SK-N-SH (cell line): ENCODE data around the gene GRIK3. TPM values are rescaled to one million over a fixed set of nuclear protein-coding genes. Genes with fewer than 3 reads are reported as not detected.

ENCODE experiments used
- CTCF ChIA-PET: fragments of 300-600, 350-600 bp; formaldehyde crosslinking; extraction: SDS; loops from one replicate; lab custom pipeline; 2021; lab: Yijun Ruan, JAX
- POLR2A ChIA-PET: fragments of 350-600 bp; sonication (Branson Sonifier 250); formaldehyde crosslinking; extraction: SDS; loops from one replicate; lab custom pipeline; 2020; ENCODE audit warnings: antibody characterized with exemption, inconsistent platforms; lab: Yijun Ruan, JAX
- DNase-seq: peaks from one replicate; pipeline ENCODE4 v3.0.0; 2012
- H2AFZ ChIP-seq: fragments of 200-600 bp; sonication (generic); 2 replicates; pipeline ENCODE4 v1.8.1; 2016; ENCODE audit warnings: antibody characterized with exemption, mild to moderate bottlenecking, low read depth
- H3F3A ChIP-seq: fragments of 200-600 bp; sonication (generic); replicated peaks from 2 replicates; pipeline ENCODE3; 2016; ENCODE audit warnings: antibody characterized with exemption, mild to moderate bottlenecking; ENCODE audit not compliant: insufficient read depth
- H3K27ac ChIP-seq, 2 experiments: fragments of 200-500 bp in 1 of 2; fragments of 200-600 bp in 1 of 2; sonication (Bioruptor generic) in 1 of 2; sonication (generic), shearing (Covaris generic) in 1 of 2; 2 replicates each; pipeline versions ENCODE4 v1.5.1 to v1.6.1; 2014 to 2016; ENCODE audit warnings: low read depth in 2 of 2, inconsistent platforms in 1 of 2, low read length in 1 of 2, mild to moderate bottlenecking in 1 of 2, mixed read lengths in 1 of 2
- H3K27me3 ChIP-seq: fragments of 200-600 bp; sonication (generic), shearing (Covaris generic); 2 replicates; pipeline ENCODE4 v1.6.1; 2016; ENCODE audit warnings: mixed run types; ENCODE audit not compliant: insufficient read depth
- H3K36me3 ChIP-seq, 2 experiments: fragments of 200-500 bp in 1 of 2; fragments of 200-600 bp in 1 of 2; sonication (Bioruptor generic) in 1 of 2; sonication (generic) in 1 of 2; replicated peaks in 1 of 2; 2 replicates each; pipeline versions ENCODE3 to v1.5.1; 2014 to 2016; ENCODE audit warnings: low read length in 1 of 2, mild to moderate bottlenecking in 1 of 2; ENCODE audit not compliant: insufficient read depth in 2 of 2, control insufficient read depth in 1 of 2
- H3K4me1 ChIP-seq, 2 experiments: fragments of 200-500 bp in 1 of 2; fragments of 200-600 bp in 1 of 2; sonication (Bioruptor generic) in 1 of 2; sonication (generic), shearing (Covaris generic) in 1 of 2; 2 replicates each; pipeline versions ENCODE4 v1.5.1 to v1.6.1; 2014 to 2016; ENCODE audit warnings: low read depth in 1 of 2, low read length in 1 of 2, mixed run types in 1 of 2; ENCODE audit not compliant: insufficient read depth in 2 of 2, control insufficient read depth in 1 of 2
- H3K4me2 ChIP-seq: fragments of 200-600 bp; sonication (generic), shearing (Covaris generic); 2 replicates; pipeline ENCODE4 v1.6.1; 2017; ENCODE audit warnings: mixed run types
- H3K4me3 ChIP-seq, 2 experiments: fragments of 200-500 bp in 1 of 2; fragments of 200-600 bp in 1 of 2; sonication (Bioruptor generic) in 1 of 2; sonication (generic), shearing (Covaris generic) in 1 of 2; 2 replicates each; pipeline versions ENCODE4 v1.5.1 to v1.8.1; 2014 to 2016; ENCODE audit warnings: low read depth in 2 of 2, inconsistent platforms in 1 of 2, low read length in 1 of 2, mild to moderate bottlenecking in 1 of 2, mixed read lengths in 1 of 2, moderate library complexity in 1 of 2
- H3K79me2 ChIP-seq: fragments of 200-600 bp; sonication (generic); 2 replicates; pipeline ENCODE4 v1.8.1; 2017; ENCODE audit warnings: mild to moderate bottlenecking; ENCODE audit not compliant: insufficient read depth
- H3K9ac ChIP-seq: fragments of 200-600 bp; sonication (generic); 2 replicates; pipeline ENCODE4 v1.6.1; 2017; ENCODE audit warnings: mixed run types
- H3K9me2 ChIP-seq: fragments of 200-600 bp; sonication (generic); 2 replicates; pipeline ENCODE4 v1.6.1; 2017; ENCODE audit warnings: mixed run types
- H3K9me3 ChIP-seq: fragments of 200-600 bp; sonication (generic); 2 replicates; pipeline ENCODE4 v1.6.1; 2017; ENCODE audit warnings: mixed run types, mild to moderate bottlenecking, moderate library complexity
- H4K20me1 ChIP-seq: fragments of 200-600 bp; sonication (generic); 2 replicates; pipeline ENCODE4 v1.6.1; 2017; ENCODE audit warnings: mild to moderate bottlenecking, mixed run types; ENCODE audit not compliant: insufficient read depth
- CTCF ChIP-seq: fragments of 200-600 bp; sonication (generic); IDR thresholded peaks from 2 replicates; pipeline ENCODE4 v1.6.1; 2017; ENCODE audit warnings: antibody characterized with exemption, mild to moderate bottlenecking, moderate library complexity
- EP300 ChIP-seq, 2 experiments: IDR thresholded peaks; 2 replicates each; pipeline versions ENCODE4 v1.4.0 to v1.6.1; 2012; ENCODE audit warnings: borderline replicate concordance in 1 of 2, low read depth in 1 of 2, low read length in 1 of 2
- EZH2phosphoT487 ChIP-seq: fragments of 200-600 bp; sonication (generic); IDR thresholded peaks from 2 replicates; pipeline ENCODE4 v1.6.1; 2017; ENCODE audit warnings: low read depth, mixed run types, mild to moderate bottlenecking, antibody characterized with exemption, moderate library complexity, borderline replicate concordance
- FOSL2 ChIP-seq: IDR thresholded peaks from 2 replicates; pipeline ENCODE4 v1.4.0; 2012; ENCODE audit warnings: low read depth, mild to moderate bottlenecking, moderate library complexity, borderline replicate concordance
- IRF3 ChIP-seq: fragments of 150-350 bp; IDR thresholded peaks from 2 replicates; pipeline ENCODE4 v1.6.1; 2016; ENCODE audit warnings: mild to moderate bottlenecking, low read depth, low read length
- JUND ChIP-seq: IDR thresholded peaks from 2 replicates; pipeline ENCODE4 v1.4.0; 2012
- MAX ChIP-seq: IDR thresholded peaks from 2 replicates; pipeline ENCODE4 v1.4.0; 2012; ENCODE audit warnings: low read depth
- MXI1 ChIP-seq: IDR thresholded peaks from 2 replicates; pipeline ENCODE4 v1.6.1; 2012; ENCODE audit warnings: mild to moderate bottlenecking, low read depth, low read length, improper control_type of control experiment
- NRF1 ChIP-seq: IDR thresholded peaks from 2 replicates; pipeline ENCODE4 v1.6.1; 2012; ENCODE audit warnings: low read depth, mild to moderate bottlenecking, low read length
- RAD21 ChIP-seq: IDR thresholded peaks from 2 replicates; pipeline ENCODE4 v1.6.1; 2012; ENCODE audit warnings: mild to moderate bottlenecking, low read length
- RXRA ChIP-seq: IDR thresholded peaks from 2 replicates; pipeline ENCODE4 v1.4.0; 2012; ENCODE audit warnings: low read depth, mild to moderate bottlenecking, borderline replicate concordance
- SIN3A ChIP-seq: IDR thresholded peaks from 2 replicates; pipeline ENCODE4 v1.6.1; 2012; ENCODE audit warnings: low read depth, mild to moderate bottlenecking, low read length, moderate library complexity, borderline replicate concordance
- SMC3 ChIP-seq: IDR thresholded peaks from 2 replicates; pipeline ENCODE4 v1.6.1; 2012; ENCODE audit warnings: low read depth, low read length, improper control_type of control experiment
- TEAD4 ChIP-seq: IDR thresholded peaks from 2 replicates; pipeline ENCODE4 v1.4.0; 2012; ENCODE audit warnings: mild to moderate bottlenecking, borderline replicate concordance; ENCODE audit not compliant: insufficient read depth
- USF2 ChIP-seq: fragments of 150-350 bp; IDR thresholded peaks from 2 replicates; pipeline ENCODE4 v1.6.1; 2017; ENCODE audit warnings: antibody characterized with exemption, low read length, low read depth, borderline replicate concordance
- WGBS: methylation state at CpG from one replicate; pipeline ENCODE4 v1.1.6; 2017; ENCODE audit warnings: low lambda C conversion rate; 5-methylcytosine and 5-hydroxymethylcytosine counted together
- polyA plus RNA-seq, 3 experiments: library from polyadenylated mRNA; depleted of rRNA; stranded (reverse); fragments of >200 nt; gene quantifications; 2 replicates each; pipeline ENCODE4 v1.2.3, GENCODE V29; 2012

GRIK3 gene
- polyA plus RNA-seq, 1 of the 3 experiments (the other 2 are of a cell fraction): not detected

GRCh38 chr1:36944883-36945282 lies 89.4 kb downstream of the GRIK3 start:
- H2AFZ ChIP-seq: no peak overlapping the region
- CTCF ChIA-PET: no interaction called here
- no peaks in the 10 kb centered on the region for H3K36me3 ChIP-seq
- no peaks in the 10 kb centered on the region for H3F3A ChIP-seq
- 15% methylated on average over 7 of the region's 7 CpGs for WGBS
- no peaks in the 10 kb centered on the region for H3K9me2 ChIP-seq
- H4K20me1 ChIP-seq: no peaks in the 10 kb centered on the region
- no peak overlapping the region for H3K4me2 ChIP-seq
- H3K4me3 ChIP-seq: no peak overlapping the region
- TF ChIP-seq SIN3A (no peak), EP300 (IDR thresholded peaks at IDR 0.05; ENCODE audit: borderline replicate concordance in 1 of 2, low read depth in 1 of 2, low read length in 1 of 2) (no peak), FOSL2 (no peak), TEAD4 (no peak), MAX (no peak), IRF3 (no peak), JUND (no peak), USF2 (no peak), SMC3 (no peak), CTCF (no peak), RAD21 (no peak), MXI1 (no peak), EZH2phosphoT487 (no peak), RXRA (no peak), NRF1 (no peak)
- H3K27ac ChIP-seq: no peak overlapping the region
- no peaks in the 10 kb centered on the region for H3K27me3 ChIP-seq
- H3K79me2 ChIP-seq: no peaks in the 10 kb centered on the region
- no peaks in the 10 kb centered on the region for H3K9me3 ChIP-seq
- H3K9ac ChIP-seq: no peak overlapping the region
- H3K4me1 ChIP-seq: peaks cover 0 to 3% of the 10 kb centered on the region in 2 experiments; a peak in 1 of 4 replicates
- no peak for DNase-seq
- POLR2A ChIA-PET: no interaction called here
